HG02840 (cell line): ENCODE results near the gene SSTR3.

Experiments
- ATAC-seq: cut with Tn5 transposase; IDR thresholded peaks from one replicate; pipeline ENCODE4 v1.9.1; 2021; ENCODE audit warnings: mild to moderate bottlenecking, moderate library complexity, moderate number of reproducible peaks; ENCODE audit not compliant: unreplicated experiment, low FRiP score

SSTR3 gene

DNA sequence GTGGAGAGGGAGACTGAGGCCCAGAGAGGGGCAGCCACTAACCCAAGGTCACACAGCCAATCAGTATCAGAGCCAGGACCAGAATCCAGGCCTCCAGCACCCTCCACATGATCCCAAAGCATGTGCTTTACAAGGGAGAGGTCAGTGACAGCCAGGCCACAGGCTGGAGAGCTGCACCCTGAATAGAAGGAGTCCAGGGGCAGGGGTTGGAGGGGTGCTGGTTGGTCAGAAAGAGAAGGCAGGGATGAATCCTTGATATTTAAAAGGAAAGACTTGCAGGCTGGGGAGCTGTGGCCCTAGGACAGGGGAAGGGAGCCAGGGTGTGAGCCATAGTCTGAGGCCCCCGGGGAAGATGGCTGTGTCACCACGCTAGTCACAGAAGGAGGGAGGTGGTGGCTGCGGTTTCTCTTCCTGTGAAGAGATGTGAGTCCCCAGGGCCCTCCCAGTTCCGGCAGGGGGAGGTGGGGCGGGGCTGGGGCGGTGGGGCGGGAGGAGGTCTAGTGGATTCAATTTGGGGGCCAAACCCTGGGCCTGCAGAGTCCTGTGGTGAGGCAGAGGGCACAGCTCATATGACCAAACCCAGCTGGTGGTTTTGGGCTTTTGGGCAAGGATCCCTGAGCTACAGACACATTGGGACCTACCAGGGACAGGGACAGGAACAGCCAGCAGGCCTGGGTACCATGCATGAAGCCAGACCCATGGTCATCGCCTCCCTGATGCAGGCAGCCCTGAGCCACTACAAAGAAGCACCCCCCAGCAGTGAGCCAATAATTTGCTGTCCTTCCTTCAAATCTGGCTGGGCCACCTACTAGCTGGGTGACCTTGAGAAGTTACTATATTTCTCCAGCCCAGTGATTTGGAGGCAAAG lies 17.8 kb upstream of the SSTR3 start:
- peak; percentile 41 for ATAC-seq

DNA sequence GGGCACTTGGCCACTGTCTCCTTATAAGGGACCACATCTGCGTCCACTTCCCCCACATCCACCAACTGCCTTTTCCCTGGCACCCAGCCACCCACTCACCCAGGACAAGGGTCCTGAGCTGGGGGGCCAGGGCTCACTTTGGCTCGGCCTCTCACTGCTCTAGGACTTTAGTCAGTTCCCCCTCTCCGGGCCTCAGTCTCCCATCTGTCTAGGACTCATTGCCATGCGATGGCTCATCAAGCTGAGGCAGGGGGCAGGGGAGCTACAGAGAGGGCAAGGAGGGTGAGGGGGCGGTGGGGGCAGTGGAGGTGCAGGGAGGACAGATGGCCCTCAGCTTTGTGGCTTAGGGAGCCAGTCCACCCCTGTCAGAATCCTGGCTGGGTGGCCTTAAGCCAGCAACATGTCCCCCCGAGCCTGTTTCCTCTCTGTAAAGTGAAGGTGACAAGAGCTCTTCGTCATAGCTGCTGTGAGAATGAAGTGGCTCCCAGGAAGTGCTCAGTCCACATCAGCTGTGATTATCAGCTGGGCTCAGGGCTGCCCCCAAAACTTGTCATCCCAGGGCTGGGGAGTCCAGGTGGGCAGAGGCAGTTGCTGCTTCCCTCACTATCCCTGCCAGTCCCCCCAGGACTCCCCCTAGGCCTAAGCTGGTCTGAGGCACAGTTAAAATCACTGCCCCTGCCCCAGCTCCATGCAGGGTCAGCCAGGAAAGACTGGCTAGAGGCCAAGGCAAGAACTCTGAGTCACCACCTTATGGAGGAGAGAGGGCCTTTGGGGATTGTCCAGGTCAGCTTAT lies 16.9 kb upstream of the SSTR3 start:
- ATAC-seq, result no peak

DNA sequence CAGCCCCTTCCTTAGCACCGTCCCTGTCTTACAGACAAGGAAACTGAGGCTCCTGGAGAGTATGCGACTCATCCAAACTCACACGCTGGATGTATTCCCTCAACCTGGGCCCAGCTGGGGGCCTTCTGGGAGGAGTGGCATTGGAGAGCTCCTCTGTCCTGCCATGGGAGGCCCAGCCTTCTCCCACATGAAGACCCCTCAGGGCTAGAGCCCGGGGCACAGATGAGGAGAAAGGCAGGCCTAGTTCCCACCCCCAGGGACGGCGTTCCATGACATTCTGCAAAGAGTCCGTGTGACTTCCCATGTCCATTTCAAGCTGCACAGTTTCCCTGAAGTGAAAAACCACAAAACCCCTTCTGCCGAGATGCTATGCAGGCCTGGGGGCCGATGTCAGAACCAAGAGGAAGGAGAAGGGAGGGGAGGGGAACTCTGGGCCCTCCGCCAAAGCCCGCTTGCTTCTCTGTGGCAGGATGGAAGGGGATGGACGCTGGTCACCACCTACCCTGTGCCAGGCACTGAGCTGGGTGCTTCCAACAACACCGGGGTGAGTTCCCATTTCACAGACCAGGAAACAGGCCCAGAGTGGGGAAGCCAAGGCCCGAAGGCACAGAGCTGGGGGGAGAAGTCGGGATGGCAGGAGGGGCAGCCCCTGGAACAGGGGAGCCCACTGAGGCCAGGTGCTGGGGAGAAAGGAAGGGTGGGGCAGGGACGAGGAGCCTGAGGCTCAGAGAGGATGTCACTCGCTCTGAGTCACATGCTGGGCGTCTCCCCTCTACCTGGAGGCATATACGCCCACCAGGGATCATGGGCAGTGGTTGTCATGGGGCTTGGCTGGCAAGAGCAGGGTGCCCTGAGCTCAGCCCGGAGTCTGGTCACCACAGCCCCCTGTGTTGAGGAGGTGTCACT lies 16.1 kb upstream of the SSTR3 start:
- no peak for ATAC-seq

DNA sequence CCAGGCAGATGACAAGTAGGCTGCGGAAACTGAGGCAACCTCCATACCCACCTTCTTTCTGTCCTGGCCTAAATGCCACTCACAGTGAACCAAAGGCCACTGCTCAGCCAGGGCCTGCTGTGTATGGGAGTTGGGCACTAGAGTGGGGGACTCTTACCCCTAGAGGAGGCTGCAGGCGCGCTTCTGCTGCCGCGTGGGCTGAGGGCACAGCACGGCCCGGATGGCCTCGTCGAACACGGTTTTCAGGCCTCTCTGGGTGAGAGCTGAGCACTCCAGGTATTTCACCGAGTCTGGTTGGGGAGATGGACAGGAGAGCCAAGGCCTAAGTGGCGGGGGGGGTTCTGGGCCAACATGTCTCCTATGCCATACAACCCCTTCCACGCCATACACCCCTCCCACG lies 14.2 kb upstream of the SSTR3 start:
- ATAC-seq, result no peak

DNA sequence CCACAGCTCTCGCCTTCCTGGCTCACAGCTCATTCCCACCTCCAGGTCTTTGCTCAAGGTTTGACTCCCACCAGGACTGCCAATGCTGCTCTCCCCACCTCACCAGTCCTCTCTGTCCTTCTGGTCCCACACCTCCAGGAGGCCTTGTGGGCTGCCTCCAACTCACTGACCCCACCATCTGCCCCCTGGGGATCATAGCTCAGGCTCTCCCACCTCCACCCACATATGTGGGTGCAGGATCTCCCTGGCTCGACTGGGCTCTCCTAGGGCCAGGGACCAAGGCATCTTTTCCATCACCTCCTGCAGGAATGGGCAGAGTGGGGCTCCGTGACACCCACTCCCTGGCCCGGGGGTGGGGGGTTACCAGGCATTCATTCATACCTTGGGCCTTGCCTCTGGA lies 13.8 kb upstream of the SSTR3 start:
- no peak for ATAC-seq

DNA sequence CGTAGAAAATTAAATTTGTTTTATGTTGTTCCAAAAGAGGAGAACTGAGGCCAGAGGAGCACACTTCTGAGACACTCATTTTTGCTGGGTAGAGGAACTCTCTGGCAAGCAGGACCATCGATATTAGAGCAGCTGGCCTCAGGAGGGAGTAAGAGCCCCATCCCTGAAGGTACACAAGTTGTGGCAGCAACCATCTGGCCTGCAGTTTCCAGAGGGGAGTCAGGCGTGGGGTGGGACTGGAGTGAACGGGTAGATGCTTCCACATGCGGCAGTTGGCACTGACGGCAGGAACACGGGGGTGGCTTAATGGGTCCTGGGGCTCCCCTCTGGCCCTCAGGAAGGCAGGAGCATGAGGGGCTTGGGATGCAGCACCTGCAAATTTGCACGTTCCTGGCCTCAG lies 13.2 kb upstream of the SSTR3 start:
- no peak for ATAC-seq

DNA sequence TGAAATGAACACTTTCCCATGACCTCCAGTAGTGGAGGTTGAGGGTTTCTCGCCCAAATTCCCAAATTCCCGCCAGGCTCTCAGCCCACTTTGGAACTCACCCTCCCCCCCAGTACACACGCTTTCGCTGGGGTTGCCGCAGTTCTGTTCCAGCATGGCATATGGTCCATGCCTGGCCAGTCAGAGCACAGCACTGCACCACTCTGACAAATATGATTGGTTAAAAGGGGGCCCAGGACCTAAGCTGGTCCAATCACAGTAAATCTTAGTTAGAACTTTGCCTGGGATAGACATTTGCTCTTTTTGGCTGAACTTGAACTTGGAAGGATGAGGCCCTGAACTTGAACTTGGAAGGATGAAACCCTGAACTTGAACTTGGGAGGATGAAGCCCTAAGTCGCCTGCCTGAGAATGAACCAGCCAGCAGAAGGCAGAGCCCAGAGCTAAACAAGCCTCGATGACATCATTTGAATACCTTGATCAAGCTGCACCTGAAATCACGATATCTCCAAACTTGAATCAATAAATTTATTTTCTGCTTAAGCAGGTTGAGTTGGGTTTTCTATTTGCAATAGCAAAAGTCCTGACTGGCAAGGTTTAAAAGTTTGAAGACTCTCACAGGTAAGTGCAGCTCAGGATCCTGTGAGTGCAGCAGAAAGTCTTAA lies 12.6 kb upstream of the SSTR3 start:
- ATAC-seq, result no peak

DNA sequence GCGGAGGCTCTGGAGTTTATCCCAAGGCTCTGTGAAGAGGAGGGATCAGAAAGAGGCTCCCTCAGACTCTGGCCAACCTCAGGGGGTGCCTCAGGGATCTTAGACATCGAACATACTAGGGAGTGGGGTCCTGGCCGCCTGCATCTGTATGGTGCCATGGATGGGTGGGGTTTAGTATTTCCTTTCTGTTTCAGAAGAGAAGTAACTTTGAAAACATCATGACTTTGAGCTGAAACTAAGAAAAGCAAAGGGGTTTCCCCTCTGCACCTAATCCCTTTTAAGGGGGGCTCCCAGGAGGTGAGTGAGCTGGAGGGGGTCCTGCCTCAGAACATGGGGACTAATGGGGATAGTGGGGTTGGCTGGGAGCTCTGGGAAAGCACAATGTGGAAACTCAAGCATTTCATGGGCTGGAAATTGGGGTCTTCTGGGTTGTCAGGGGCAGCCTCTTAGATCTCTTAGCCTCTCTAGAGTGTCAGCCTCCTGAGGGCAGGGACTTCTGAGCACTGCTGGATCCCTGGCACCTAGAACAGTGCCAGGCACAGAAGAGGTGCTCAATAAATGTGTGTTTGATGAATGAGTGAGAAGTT lies 11.8 kb upstream of the SSTR3 start:
- no peak for ATAC-seq

DNA sequence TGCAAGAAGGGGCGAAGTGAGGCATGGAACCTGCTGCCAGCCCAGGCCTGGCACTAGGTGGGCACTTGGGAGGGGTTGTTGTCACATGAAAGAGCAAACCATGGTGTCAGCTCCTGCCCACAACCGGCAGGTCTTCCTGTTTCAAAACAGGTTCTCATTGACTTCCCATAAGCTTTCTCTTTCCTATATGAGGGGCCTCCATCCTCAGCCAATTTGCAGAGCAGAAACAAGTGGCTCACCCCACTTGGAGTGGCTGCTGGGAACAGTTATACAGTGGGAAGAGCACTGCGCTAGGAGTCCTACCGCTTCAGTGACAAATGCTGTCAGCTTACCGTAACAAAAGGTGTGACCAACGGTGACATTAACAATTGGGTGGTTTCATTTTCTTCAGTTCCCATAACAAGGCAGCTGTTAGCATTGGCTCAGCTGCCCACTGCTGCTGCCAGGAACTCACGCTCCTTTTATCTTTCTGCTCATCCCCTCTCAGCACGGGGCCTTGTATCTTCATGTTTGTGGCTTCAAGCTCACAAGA lies 10.2 kb upstream of the SSTR3 start:
- no peak for ATAC-seq

DNA sequence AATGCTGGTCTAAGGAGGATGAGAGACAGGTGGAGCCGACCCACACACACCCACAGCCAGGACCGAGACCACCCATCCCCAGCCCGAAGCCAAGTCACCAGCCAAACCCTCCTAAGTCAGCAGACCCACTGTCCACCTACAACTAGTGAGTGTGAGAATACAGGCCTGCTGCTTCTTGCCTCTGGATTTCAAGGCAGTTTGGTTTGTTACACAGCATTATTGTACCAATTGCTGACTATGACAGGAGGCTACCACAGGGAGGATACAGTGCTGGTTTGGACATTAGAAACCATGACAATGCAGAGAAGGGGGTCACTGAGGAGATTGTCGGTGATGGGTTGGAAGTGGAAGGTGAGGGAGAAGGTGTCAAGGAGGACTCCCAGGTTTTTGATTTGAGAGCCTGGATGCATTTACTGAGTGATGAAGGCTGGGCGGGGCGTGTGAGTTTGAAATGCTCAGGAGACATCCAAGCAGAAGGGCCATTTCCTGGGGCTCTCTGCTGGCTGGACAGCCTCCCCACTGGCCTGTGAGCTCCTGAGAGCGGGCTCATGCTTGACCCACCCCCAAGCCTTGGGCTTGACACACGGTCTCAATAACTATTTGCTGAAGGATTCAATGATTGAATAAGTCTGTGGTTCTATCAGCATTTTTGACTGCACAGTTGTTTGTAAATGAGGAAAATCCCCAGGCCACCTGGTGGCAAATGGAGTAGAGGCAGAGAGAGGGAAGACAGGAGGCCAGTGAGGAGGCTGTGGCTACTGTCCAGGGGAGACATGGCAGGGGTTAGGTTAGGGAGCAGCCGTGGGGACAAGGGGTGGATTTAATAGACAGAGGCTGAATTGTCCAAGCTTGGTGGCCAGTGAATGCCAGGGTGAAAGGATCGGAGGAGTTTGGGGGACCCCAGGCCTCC lies 9.4 kb upstream of the SSTR3 start:
- ATAC-seq, result no peak

DNA sequence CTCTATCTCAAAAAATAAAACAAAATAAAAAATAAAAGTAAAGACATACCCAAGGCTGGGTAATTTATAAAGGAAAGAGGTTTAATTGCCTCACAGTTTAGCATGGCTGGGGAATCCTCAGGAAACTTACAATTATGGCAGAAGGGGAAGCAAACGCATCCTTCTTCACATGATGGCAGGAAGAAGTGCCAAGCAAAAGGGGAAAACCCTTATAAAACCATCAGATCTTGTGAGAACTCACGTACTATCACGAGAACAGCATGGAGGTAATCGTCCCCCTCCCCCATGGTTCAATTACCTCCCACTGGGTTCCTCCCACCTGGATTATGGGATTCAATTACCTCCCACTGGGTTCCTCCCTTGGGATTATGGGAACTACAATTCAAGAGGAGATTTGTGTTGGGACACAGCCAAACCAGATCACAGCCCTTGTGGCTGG lies 8.3 kb upstream of the SSTR3 start:
- no peak for ATAC-seq

DNA sequence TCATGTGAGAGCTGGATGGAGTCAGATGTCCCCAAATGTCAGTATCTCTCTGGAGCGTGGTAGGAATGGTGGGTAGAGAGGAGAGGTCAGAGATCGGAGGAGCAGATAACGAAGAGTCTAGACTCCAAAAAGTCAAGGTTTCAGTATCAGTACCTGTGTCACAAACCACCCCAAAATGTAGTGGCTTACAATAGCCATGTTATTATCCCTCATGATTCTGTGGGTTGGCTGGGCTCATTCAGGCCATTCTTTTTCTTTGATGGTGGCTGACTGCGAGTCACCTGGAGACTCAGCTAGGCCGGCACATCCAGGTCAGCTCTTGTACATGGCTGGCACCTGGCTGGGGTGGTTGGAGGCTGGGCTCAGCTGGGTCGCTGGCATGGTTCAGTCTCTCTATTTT lies 7.3 kb upstream of the SSTR3 start:
- ATAC-seq, result no peak

DNA sequence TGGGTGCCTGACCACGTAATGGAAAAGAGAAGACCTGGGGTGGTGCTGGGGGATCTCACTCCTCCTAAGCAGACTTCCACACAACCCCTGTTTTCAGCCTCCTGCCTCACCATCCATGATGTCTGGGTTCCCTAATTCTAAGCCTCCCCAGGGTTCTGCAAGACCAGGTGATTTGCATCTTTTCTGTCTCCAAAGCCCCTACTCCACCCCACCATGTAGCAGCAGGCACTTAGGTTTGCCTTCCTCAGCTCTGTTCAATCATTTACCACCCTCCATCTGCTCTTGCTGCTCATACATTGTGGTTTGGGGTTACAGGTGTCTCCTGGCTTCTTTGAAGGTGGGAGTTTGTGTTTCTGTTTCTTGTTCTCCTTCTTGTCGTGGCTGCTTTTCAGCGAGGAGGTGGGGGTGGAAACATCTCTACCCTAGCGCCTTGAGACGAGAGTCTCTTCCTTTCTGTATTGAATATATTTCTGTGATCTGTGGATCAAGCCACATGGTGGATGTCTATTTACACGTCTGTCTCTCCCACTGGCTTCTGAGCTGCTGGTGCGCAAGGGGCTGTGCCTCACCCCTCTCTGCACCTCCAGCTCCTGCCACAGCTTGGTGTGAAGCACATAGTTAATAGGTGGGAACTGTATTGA lies 6.6 kb upstream of the SSTR3 start:
- peak; percentile 85 for ATAC-seq

DNA sequence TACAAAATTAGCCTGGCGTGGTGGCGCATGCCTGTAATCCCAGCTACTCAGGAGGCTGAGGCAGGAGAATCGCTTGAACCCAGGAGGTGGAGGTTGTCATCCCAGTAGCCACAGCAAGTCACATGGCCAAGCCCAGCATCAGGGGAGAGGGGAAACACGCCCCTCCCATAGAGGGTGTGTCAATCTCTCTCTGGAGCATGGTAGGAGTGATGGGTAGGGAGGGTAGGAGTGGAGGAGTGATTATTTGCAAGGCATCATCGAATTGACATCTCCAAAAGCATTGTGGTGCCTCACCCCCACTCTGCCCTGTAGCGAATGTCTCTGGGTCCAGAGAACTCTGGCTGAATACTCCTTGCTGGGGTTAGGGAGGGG lies 6.1 kb upstream of the SSTR3 start:
- ATAC-seq, result peak; percentile 6

DNA sequence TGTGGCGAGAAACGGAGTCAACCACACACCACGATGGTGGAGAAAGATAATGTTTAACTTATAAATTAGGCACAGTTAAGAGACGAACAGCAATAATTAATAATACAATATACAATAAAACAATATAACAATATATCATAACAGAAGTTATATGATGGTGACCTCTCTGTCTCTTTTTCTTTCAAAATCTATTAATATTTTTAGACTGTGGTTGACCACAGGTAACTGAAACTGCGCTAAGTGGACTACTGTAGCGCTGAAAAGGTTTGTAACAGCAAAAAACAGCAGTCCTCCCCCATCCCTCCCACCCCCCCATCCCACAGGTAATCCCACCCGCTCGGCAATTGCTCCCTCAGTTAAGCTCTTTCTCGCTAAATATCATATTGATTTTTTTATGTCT lies 3.6 kb upstream of the SSTR3 start:
- ATAC-seq, result no peak

DNA sequence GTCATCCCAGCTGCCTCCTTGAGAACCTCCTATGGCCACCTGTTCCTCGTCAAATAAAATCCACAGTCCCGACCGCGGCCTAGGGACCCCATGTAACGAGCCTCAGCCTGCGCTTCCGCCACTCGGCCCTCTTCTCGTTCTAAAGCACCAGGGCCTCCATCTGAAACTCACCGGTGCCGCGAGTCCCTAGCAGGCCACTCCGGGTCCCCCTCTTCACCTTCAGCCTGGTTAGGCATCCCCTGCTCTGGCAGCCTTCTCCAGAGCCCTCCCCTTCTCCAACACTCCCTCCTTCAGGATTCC lies 2.4 kb upstream of the SSTR3 start:
- no peak for ATAC-seq

DNA sequence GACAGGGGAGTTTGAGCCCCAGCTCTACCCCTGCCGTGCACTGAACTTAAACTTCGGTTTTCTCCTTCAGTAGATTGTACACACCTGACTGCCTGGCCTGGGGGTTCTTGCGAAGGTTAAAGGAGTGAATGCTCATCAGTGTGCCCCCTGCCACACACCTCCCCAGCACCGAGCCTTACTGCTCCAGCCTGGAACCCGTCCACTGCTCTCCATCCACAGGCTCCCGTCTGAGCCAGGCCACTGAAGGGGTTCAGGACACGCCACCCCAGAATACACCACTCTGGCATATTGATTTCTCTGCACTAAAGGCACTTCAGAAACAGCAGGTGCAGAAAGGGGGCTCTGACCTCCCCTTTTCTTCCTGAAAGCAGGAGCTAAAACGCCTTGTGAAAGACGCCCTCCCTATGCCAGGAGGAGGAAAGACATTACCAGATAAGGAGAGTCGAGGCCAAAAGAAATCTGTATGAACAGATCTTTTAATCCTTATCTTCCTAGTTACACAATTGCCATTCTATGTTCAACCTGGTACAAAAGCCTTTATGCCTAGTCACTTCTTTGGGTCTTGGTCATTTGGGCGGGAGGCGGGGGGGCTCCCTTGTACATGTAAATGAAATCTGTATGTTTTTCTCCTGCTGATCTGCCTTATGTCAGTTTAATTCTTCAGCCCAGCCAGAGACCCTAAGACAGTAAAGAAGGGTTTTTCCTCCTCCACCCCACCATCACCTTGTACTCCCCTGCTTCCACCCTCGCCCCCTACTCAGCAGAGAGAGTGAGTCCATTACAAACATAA lies 1.9 kb upstream of the SSTR3 start:
- ATAC-seq, result no peak
